Brain microvascular endothelial cell (primary cell): ENCODE measurements around the gene CTCF.

Experiments
- DNase-seq: peaks from one replicate; pipeline ENCODE4 v3.0.0-alpha.2; 2020
- H3K27ac ChIP-seq: fragments of 250-450 bp; sonication (Bioruptor Pico); 2 replicates; pipeline ENCODE4 v1.5.1; 2020; ENCODE audit warnings: mild to moderate bottlenecking, moderate library complexity
- H3K27me3 ChIP-seq: fragments of 250-450 bp; sonication (Bioruptor Pico); replicated peaks from 2 replicates; pipeline ENCODE4 v1.5.1; 2020; ENCODE audit warnings: mild to moderate bottlenecking
- H3K36me3 ChIP-seq: fragments of 250-450 bp; sonication (Bioruptor Pico); replicated peaks from 2 replicates; pipeline ENCODE4 v1.5.1; 2020; ENCODE audit warnings: mild to moderate bottlenecking
- H3K4me3 ChIP-seq: 2 replicates; pipeline ENCODE4 v1.5.1; 2011; ENCODE audit warnings: low read depth, mild to moderate bottlenecking, control low read depth, low read length, moderate library complexity
- in situ Hi-C: cut with HindIII; loops from 2 replicates; pipeline ENCODE4 v1.10.0; 2017; ENCODE audit warnings: low sequenced_read_pairs, low pct_ligation_motif_present
- TF ChIP-seq, protein P1 (sequence below): IDR thresholded peaks from 2 replicates; pipeline ENCODE4 v1.5.1; 2011; ENCODE audit warnings: low read depth, mild to moderate bottlenecking, moderate library complexity, low read length, control low read depth, inconsistent platforms; ENCODE audit errors: missing control alignments

CTCF gene

GRCh38 chr16:67632415-67633172 is 70.3 kb downstream of the CTCF start:
- in situ Hi-C loops: no loop called here
- Histone ChIP-seq H3K4me3 (no peak overlapping the region), H3K27ac (no peak overlapping the region), H3K36me3 (peaks cover 44% of the 10 kb centered on the region), H3K27me3 (no peaks in the 10 kb centered on the region)
- TF ChIP-seq, protein P1, sequence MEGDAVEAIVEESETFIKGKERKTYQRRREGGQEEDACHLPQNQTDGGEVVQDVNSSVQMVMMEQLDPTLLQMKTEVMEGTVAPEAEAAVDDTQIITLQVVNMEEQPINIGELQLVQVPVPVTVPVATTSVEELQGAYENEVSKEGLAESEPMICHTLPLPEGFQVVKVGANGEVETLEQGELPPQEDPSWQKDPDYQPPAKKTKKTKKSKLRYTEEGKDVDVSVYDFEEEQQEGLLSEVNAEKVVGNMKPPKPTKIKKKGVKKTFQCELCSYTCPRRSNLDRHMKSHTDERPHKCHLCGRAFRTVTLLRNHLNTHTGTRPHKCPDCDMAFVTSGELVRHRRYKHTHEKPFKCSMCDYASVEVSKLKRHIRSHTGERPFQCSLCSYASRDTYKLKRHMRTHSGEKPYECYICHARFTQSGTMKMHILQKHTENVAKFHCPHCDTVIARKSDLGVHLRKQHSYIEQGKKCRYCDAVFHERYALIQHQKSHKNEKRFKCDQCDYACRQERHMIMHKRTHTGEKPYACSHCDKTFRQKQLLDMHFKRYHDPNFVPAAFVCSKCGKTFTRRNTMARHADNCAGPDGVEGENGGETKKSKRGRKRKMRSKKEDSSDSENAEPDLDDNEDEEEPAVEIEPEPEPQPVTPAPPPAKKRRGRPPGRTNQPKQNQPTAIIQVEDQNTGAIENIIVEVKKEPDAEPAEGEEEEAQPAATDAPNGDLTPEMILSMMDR: no peak
- no peak for DNase-seq

GRCh38 chr16:67636713-67637112 is 74.4 kb downstream of the CTCF start:
- no peaks in the 10 kb centered on the region for H3K27me3 ChIP-seq
- TF ChIP-seq, protein P1: no peak
- in situ Hi-C loops: no loop called here
- no peak for DNase-seq
- H3K36me3 ChIP-seq: peaks cover 36% of the 10 kb centered on the region
- no peak overlapping the region for H3K27ac ChIP-seq
- no peak overlapping the region for H3K4me3 ChIP-seq

DNA sequence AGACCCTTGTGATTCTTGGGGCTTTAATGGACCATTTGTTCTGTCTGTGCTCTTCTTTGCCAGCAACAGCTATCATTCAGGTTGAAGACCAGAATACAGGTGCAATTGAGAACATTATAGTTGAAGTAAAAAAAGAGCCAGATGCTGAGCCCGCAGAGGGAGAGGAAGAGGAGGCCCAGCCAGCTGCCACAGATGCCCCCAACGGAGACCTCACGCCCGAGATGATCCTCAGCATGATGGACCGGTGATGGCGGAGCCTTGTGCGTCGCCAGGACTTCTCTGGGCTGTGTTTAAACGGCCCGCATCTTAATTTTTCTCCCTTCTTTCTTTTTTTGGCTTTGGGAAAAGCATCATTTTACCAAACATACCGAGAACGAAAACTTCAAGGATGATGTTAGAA is 75.3 kb downstream of the CTCF start:
- H3K27me3 ChIP-seq: no peaks in the 10 kb centered on the region
- in situ Hi-C loops: no loop called here
- DNase-seq: no peak
- H3K27ac ChIP-seq: no peak overlapping the region
- H3K4me3 ChIP-seq: no peak overlapping the region
- TF ChIP-seq, protein P1: no peak
- H3K36me3 ChIP-seq: peaks cover 30% of the 10 kb centered on the region

DNA sequence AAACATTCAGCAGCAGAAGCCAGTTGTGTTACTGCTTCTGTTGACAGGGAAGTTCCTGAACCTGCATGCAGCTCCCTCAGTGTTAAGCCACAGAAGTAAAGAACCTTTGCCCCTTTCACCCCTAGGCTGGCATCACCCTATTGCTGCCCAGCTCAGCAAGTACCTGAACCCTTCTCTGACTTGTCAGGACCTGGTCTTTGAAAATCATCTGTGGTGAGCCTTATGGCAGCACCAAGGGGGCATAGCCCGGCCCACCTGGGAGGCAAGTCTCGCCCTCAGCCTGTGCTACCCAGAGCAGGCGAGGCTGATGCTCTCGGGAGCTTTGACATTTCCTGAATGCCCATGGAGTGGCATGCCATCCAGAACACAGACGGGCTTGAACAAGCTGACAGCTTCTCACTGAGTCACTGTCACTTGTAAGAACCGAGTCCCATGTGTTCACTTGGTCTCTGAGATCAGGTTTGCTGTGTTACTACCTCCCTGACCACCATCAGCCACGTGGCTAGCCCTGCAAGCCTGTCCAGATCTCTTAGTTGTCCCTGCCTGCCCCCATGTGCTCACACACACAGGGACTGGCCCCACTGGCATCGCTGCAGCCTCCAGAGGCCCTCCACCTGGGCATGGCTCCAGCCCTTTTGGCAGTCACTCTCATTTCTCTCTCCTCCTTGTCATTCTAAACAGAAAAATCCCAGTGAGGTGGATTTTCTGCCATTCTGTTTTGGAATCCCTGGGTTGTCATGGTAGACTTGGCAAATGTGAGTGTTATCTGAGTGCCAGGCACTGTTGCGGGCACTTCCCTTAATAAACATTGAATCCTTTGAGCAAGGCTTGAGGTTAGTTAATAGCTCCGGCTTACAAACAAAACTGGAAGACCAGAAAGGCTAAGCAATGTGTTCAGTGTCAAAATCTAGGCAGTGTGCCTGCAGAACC is 79.7 kb downstream of the CTCF start:
- in situ Hi-C loops: no loop called here
- no peak for DNase-seq
- peaks cover 7% of the 10 kb centered on the region for H3K27me3 ChIP-seq

DNA sequence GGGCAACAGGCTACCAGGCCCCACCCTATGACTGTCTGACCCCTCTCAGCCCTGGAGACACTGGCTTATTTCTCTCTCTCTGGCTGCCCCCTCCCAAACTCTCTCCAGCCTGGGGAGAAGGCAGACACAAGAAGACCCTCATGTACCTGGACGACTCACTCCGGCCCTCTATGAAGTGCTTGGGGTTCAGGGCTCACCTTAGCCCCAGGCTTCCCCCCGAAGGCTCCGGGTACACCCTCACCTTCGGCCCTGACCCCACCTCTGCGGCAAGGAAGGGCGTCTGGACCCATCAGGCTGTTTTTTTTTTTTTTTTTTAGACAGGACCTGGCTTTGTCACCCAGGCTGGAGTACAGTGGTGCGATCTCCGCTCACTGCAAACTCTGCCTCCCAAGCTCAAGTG is 81.7 kb downstream of the CTCF start:
- no peak overlapping the region for H3K27ac ChIP-seq
- DNase-seq: no peak
- H3K4me3 ChIP-seq: no peak overlapping the region
- peaks cover 1% of the 10 kb centered on the region for H3K36me3 ChIP-seq
- in situ Hi-C loops: no loop called here
- peaks cover 21% of the 10 kb centered on the region for H3K27me3 ChIP-seq
- TF ChIP-seq, protein P1: no peak

More for the DNA sequence above, 79.7 kb downstream of the CTCF start:
- Histone ChIP-seq H3K4me3 (no peak overlapping the region), H3K27ac (no peak overlapping the region), H3K36me3 (peaks cover 11% of the 10 kb centered on the region)
- TF ChIP-seq, protein P1: no peak
